8988T (cell line): ENCODE data around the gene BACE2.
"Not testable (repeated sequence)": the region's sequence is repeated elsewhere in the genome, so short reads cannot be mapped to it uniquely, and the experiment has no call there.

Experiments used
- DNase-seq: peaks from one replicate; pipeline ENCODE4 v3.0.0; 2011

BACE2 gene

GRCh38 chr21:41186755-41187536, 19.0 kb downstream of the BACE2 start:
- DNase-seq = no peak

- no peak for DNase-seq
Observed at GRCh38 chr21:41187537-41188025, 19.6 kb downstream of the BACE2 start.

DNA sequence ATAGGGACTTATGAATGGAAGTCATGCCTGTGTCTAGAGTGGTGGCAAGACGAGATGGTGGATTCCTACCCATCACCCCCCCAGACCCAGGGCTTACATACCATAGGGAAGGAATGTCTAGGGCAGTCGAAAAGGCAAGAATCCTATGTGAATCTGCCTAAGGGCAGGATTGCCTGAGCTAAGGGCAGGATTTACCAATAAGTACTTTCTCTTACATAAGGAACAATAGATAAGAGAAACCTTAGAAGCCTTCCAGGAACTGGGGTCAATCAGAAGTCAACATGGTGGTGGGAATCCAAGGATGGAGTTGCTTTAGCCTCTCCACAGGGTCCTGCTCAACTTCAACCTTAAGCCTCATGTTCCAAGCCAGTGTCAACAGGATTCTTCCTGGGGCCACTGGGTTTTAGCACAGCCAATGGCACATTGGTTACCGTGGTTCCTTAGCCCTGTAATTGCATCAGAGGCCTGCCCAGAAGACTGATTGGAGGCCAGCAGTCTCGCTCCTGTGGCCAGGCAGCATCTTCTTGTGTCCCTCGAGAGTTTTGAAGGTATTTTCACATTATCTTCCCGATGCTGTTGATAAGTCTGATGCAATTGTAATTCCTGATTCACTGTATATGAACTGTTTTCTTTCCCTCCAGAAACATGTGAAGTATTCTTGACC, 20.7 kb downstream of the BACE2 start:
- DNase-seq = no peak

DNA sequence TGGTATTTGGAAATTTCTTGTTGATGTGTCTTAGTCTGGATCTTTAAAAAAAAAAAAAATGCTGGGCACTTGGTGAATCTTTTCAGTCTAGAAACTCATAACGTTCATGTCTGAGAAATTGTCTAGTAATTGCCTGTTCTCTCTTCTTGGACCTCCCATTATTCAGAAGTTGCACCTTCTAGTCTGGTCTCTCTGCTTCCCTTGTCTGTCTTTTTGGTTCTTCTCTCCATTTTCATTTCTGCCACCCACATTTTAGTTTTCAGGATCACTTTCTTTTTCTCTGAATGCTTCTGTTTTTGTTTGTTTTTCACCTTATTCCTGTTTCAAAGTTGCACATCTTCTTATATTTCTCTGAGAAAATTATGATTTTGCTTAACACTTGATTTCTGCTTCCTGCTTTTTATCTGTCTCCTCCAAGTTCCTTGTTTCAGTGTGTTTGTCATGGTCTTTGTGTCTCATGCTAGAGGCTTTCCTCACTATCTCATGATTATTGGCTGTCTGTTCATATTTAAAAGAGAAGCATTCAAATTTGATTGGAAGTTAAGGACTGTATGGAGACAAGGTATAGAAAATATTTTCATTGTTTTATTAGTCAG, 21.3 kb downstream of the BACE2 start:
- no peak for DNase-seq

DNA sequence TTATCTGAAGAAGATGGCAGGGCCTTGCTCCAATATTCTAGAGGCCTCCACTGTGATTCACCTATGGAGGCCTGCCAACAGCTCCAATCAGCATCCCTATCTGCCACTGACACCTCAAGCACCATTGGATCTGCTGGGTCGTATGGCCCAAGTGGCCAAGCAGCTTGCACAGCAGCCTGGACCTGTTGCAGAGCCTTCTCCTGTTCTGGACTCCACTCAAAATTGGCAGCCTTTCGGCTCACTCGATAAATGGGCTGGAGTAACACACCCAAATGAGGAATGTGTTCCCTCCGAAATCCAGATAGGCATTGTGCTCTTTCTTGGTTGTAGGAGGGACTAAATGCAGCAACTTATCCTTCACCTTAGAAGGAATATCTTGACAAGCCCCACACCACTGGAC, 24.6 kb downstream of the BACE2 start:
- DNase-seq = not testable (repeated sequence)

DNA sequence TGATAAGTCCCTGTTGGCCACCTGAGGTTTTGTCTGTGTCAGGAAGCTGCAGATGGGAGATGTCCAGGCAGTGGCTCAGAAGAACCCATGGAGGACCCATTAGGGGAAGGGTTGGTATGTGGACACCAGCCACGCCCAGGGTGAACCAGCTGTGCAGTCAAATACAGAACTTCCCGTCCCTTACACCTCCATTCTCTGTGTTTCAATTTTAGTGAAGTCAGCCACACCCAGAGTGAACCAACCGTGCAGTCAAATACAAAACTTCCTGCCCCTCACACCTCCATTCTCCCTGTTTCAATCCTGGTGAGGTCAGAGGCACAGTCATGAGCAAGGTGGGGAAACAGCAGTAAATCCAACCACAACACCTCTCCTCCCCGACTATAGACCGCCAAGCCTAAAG, 27.4 kb downstream of the BACE2 start:
- no peak for DNase-seq

- no peak for DNase-seq
Observed at GRCh38 chr21:41196993-41197392, 29.0 kb downstream of the BACE2 start.

GRCh38 chr21:41197582-41197981, 29.6 kb downstream of the BACE2 start:
- no peak for DNase-seq

DNA sequence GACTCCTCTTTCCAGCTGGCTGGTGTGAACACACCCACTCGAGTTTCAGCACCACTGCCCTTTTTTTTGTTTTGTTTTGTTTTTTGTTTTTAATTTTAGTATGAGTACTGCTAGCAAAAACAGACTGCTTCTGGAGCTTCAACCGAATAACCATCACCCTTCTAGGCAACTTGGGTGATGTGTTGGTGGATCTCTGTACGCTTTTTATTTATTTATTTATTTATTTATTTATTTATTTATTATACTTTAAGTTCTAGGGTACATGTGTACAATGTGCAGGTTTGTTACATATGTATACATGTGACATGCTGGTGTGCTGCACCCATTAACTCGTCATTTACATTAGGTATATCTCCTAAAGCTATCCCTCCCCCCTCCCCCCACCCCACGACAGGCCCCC, 30.7 kb downstream of the BACE2 start:
- not testable (repeated sequence) for DNase-seq

- no peak for DNase-seq
Observed at GRCh38 chr21:41199123-41199522, 31.2 kb downstream of the BACE2 start.

DNA sequence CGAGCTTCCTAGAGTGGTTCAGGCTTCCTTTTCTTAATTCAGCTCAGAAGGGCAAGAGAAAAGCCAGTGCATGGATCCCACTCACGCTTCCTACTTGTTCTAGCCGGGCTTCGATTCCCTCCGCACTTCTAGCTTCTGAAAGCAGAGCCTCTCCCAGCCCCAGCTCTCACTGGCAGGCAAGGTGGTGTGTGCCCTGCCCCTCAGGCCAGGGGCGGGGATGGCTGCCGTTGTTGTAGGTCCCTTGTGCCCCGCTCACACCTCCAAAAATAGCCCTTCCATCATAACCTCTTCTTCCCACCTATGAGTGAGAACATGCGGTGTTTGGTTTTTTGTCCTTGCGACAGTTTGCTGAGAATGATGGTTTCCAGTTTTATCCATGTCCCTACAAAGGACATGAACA, 31.6 kb downstream of the BACE2 start:
- DNase-seq = no peak

DNA sequence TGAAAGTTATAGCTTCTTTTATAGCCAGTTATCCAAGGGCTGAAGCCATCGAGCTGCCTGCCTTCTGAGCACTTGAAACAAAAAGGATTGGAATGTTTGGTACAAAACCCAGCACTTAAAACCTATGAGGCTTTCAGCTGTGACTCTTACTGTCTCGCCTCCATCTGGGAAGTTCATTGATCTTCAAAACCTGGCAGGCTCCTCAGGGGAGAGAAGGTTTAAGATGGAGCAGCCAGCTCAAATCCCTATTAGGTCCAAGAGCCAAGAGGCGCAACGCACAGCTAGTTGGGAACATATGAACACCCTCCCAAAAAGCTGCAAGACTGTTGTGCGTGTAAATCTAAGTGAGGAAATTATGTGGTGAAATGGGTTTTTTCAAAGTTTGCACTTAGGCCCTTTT, 33.4 kb downstream of the BACE2 start:
- no peak for DNase-seq

GRCh38 chr21:41204736-41205135, 36.8 kb downstream of the BACE2 start:
- no peak for DNase-seq

DNA sequence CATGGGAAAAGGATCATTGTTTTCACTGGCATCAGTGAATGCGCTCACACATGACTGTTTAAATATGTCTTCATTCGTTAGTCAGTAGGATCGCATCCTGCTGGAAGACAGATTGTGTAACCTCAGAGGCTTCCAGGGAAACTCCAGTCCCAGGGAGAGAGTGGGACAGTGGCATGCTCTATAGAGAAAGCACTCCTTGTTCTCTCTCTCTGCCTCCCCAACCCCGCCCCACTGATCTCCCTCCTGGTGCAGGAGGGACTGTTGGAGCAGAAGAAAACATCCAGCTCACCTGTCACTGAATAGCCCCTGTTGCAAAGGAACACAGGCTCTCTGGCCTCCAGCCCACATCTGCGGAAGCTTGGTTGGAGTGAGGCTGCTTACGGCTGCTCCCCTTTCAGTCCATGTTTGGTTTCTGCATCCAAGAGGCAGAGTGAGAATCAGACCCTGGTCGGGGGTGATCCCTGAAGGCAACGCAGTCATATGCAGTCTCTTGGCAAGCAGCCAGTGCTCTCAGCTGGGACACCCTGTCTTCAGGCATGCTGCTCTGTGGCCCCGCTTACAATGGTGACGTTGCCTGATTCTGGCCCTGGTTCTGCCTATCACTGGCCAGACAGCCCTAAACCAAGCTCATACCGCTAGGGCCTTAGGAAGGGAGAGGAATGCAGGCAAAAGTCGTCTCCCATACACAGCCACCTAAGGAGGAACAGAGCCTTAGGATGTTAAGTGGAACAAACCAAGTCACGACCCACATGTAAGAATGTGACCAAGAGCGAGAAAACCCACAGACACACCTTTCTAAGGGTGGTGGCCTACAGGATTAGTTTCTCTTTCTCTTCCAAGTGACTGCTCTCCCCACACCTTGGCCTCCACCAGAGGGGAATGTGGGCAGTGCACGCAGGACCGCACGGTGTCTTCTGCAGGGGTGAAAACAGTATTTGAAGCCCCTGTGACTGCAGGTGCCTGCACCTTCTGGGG, 39.7 kb downstream of the BACE2 start:
- DNase-seq = no peak

DNA sequence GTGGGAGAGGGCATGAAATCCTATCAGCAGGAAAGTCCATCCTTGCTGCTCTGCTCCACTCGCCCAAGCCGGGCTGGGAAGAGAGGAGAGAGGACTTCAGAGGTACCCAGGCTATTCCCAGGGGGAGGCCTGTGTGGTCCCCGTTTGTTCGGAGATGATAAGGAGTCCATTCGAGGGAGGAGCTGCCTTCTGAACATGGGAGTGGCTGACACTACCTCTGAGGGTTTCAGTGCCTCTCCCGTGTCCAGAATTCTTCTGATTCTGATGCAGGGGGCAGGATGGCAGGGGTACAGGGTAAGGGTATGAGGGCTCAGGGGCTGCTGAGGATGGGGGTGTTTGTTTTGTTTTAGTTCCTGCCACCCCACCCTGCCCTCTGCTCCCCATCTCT, 40.4 kb downstream of the BACE2 start:
- DNase-seq = no peak

- DNase-seq = no peak
Observed at GRCh38 chr21:41209016-41209619, 41.2 kb downstream of the BACE2 start.

DNA sequence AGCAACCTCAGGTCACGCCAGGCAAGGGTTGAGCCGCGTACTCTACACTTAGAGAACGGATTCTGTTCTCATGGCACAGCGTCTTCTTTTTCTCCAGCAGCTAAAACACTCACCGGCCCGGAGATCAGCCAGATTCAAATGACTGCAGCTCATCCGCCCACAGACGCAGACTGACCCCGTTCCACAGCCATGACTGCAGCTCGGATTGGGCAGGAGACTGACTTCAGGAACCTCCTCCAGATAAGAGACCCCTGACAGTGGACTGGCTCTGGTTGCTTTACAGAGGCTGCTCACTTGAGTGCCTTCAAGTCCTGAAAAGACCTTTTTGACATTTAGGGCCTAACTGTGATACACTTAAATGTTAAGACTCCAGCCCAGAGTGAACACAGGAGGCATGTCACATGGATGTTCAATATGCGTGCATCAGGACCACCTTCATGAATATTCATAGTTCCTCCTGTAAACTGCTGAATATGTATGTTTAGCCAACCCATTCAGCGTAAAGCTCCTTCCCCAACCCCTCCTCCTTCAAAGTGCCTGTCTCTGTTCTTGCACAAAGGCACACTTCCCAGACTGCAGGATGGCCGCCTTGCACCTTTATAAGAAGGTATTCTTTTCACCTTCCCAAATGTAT, 42.6 kb downstream of the BACE2 start:
- DNase-seq = no peak

GRCh38 chr21:41211060-41211805, 43.3 kb downstream of the BACE2 start:
- DNase-seq = no peak

- DNase-seq = no peak
Observed at GRCh38 chr21:41213021-41213420, 45.1 kb downstream of the BACE2 start.

DNA sequence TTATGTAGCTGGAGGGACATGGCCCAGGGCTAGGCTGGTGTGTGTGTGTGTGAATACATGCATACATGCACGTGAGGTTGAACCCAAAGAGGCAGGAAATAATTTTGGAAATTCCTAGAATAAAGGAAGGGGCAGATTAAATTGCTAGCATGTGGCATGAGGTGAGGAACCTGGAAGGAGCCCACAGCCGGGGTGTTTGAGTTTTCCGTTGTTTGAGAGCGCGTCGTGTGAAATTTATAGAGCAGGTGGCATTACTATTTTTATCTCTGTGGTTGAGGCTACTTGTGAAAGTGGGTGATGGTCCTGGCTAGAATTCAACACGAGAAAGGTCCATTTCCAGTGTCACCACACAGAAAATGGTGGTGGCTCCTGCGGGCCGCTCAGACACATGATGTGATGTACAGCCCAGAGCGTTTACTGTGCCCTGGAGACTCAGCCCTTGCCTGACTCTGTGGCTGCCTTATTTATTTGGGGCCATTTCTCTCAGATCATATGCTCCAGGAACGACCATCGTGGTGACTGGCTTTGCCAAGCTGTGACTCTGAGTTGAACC, 48.0 kb downstream of the BACE2 start:
- DNase-seq = no peak

GRCh38 chr21:41216486-41216885, 48.5 kb downstream of the BACE2 start:
- no peak for DNase-seq
